Measurements from ENCODE around the gene IMPG1.

Gene IMPG1

GRCh38 chr6:75932067-75932466 is 140.4 kb downstream of the IMPG1 start:
- DNase-seq (ENCODE audit: low spot score), result peak; percentile 51

GRCh38 chr6:75931011-75931680 is 141.3 kb downstream of the IMPG1 start:
- Histone ChIP-seq H3K9ac (ENCODE audit: low read depth, low read length, poor library complexity) (no peak overlapping the region), H2AFZ (ENCODE audit: low read length) (no peak overlapping the region)
- no CpG with 5 or more reads among the region's 11 CpGs for WGBS, 2 donors (ENCODE audit: extremely low coverage in 2 of 2, insufficient read length in 2 of 2, insufficient replicate concordance in 1 of 2)

More at GRCh38 chr6:75932067-75932466, 140.4 kb downstream of the IMPG1 start:
- Histone ChIP-seq H3K79me1 (ENCODE audit: low read depth, low read length) (no peaks in the 10 kb centered on the region), H3K27ac (replicated peaks; ENCODE audit: low read length) (no peak overlapping the region), H3K27me3 (ENCODE audit: control insufficient read depth in 3 of 3, insufficient read depth in 3 of 3, low read depth in 1 of 3, low read length in 3 of 3) (no peaks in the 10 kb centered on the region), H4K8ac (ENCODE audit: low read depth, low read length) (no peak overlapping the region), H3K4me2 (ENCODE audit: insufficient read depth, low read length, poor library complexity, severe bottlenecking) (no peak overlapping the region), H3K14ac (ENCODE audit: low read length) (no peak overlapping the region), H3K9me3 (replicated peaks in 1 of 2; ENCODE audit: control insufficient read depth in 2 of 2, insufficient read depth in 1 of 2, low read depth in 1 of 2, low read length in 2 of 2) (no peaks in the 10 kb centered on the region), H2BK15ac (ENCODE audit: low read length) (no peak overlapping the region), H3K18ac (ENCODE audit: low read length) (no peak overlapping the region), H2BK5ac (ENCODE audit: low read length) (no peak overlapping the region), H3K4me3 (ENCODE audit: low read length in 2 of 2) (no peak overlapping the region), H4K91ac (ENCODE audit: low read depth, low read length, poor library complexity) (no peak overlapping the region), H3K4ac (ENCODE audit: low read length) (no peak overlapping the region), H3K9ac (ENCODE audit: low read depth, low read length, poor library complexity) (no peak overlapping the region), H2BK12ac (ENCODE audit: low read length) (no peak overlapping the region), H3K36me3 (replicated peaks in 1 of 2; ENCODE audit: control insufficient read depth in 2 of 2, insufficient read depth in 2 of 2, low read length in 2 of 2) (no peaks in the 10 kb centered on the region), H2AFZ (ENCODE audit: low read length) (peak overlapping the region; percentile 39), H3K4me1 (ENCODE audit: control insufficient read depth in 2 of 2, insufficient read depth in 1 of 2, low read depth in 1 of 2, low read length in 2 of 2) (peaks cover 14 to 35% of the 10 kb centered on the region in 2 donors), H3K23ac (ENCODE audit: low read depth, low read length, poor library complexity) (no peak overlapping the region), H2AK5ac (ENCODE audit: low read depth, low read length) (no peak overlapping the region), H2BK120ac (ENCODE audit: low read depth, low read length) (no peak overlapping the region)
- no CpG with 5 or more reads among the region's 5 CpGs for WGBS, 2 donors (ENCODE audit: extremely low coverage in 2 of 2, insufficient read length in 2 of 2, insufficient replicate concordance in 1 of 2)

GRCh38 chr6:75926293-75927168 is 145.9 kb downstream of the IMPG1 start:
- no peak overlapping the region for H3K4me2 ChIP-seq (ENCODE audit: insufficient read depth, low read length, poor library complexity, severe bottlenecking)
- H3K14ac ChIP-seq (ENCODE audit: low read length), result no peak overlapping the region
- no peaks in the 10 kb centered on the region for H3K9me3 ChIP-seq (replicated peaks in 1 of 2; ENCODE audit: control insufficient read depth in 2 of 2, insufficient read depth in 1 of 2, low read depth in 1 of 2, low read length in 2 of 2)
- H3K18ac ChIP-seq (ENCODE audit: low read length), result no peak overlapping the region
- no peaks in the 10 kb centered on the region for H3K36me3 ChIP-seq (replicated peaks in 1 of 2; ENCODE audit: control insufficient read depth in 2 of 2, insufficient read depth in 2 of 2, low read length in 2 of 2)
- no peak overlapping the region for H2BK15ac ChIP-seq (ENCODE audit: low read length)
- H2AFZ ChIP-seq (ENCODE audit: low read length), result no peak overlapping the region
- no peak overlapping the region for H3K9ac ChIP-seq (ENCODE audit: low read depth, low read length, poor library complexity)
- no peak for DNase-seq (ENCODE audit: low spot score)
- H2BK120ac ChIP-seq (ENCODE audit: low read depth, low read length), result no peak overlapping the region
- H3K23ac ChIP-seq (ENCODE audit: low read depth, low read length, poor library complexity), result no peak overlapping the region
- no peak overlapping the region for H3K4me3 ChIP-seq (ENCODE audit: low read length in 2 of 2)
- no CpG with 5 or more reads among the region's 5 CpGs for WGBS, 2 donors (ENCODE audit: extremely low coverage in 2 of 2, insufficient read length in 2 of 2, insufficient replicate concordance in 1 of 2)
- no peaks in the 10 kb centered on the region for H3K79me1 ChIP-seq (ENCODE audit: low read depth, low read length)
- peaks cover 0 to 3% of the 10 kb centered on the region in 2 donors for H3K4me1 ChIP-seq (ENCODE audit: control insufficient read depth in 2 of 2, insufficient read depth in 1 of 2, low read depth in 1 of 2, low read length in 2 of 2)
- H4K8ac ChIP-seq (ENCODE audit: low read depth, low read length), result no peak overlapping the region
- no peak overlapping the region for H3K4ac ChIP-seq (ENCODE audit: low read length)
- no peak overlapping the region for H2AK5ac ChIP-seq (ENCODE audit: low read depth, low read length)
- no peaks in the 10 kb centered on the region for H3K27me3 ChIP-seq (ENCODE audit: control insufficient read depth in 3 of 3, insufficient read depth in 3 of 3, low read depth in 1 of 3, low read length in 3 of 3)
- no peak overlapping the region for H2BK5ac ChIP-seq (ENCODE audit: low read length)
- H3K27ac ChIP-seq (replicated peaks; ENCODE audit: low read length), result no peak overlapping the region
- no peak overlapping the region for H4K91ac ChIP-seq (ENCODE audit: low read depth, low read length, poor library complexity)
- H2BK12ac ChIP-seq (ENCODE audit: low read length), result no peak overlapping the region

More at GRCh38 chr6:75931011-75931680, 141.3 kb downstream of the IMPG1 start:
- H2AK5ac ChIP-seq (ENCODE audit: low read depth, low read length), result no peak overlapping the region
- DNase-seq (ENCODE audit: low spot score), result no peak
- H3K36me3 ChIP-seq (replicated peaks in 1 of 2; ENCODE audit: control insufficient read depth in 2 of 2, insufficient read depth in 2 of 2, low read length in 2 of 2), result no peaks in the 10 kb centered on the region
- H3K27ac ChIP-seq (replicated peaks; ENCODE audit: low read length), result no peak overlapping the region
- H3K4ac ChIP-seq (ENCODE audit: low read length), result no peak overlapping the region
- H3K9me3 ChIP-seq (replicated peaks in 1 of 2; ENCODE audit: control insufficient read depth in 2 of 2, insufficient read depth in 1 of 2, low read depth in 1 of 2, low read length in 2 of 2), result no peaks in the 10 kb centered on the region
- H4K8ac ChIP-seq (ENCODE audit: low read depth, low read length), result no peak overlapping the region
- no peak overlapping the region for H2BK12ac ChIP-seq (ENCODE audit: low read length)
- peak overlapping the region; percentile 19 for H3K18ac ChIP-seq (ENCODE audit: low read length)
- no peaks in the 10 kb centered on the region for H3K27me3 ChIP-seq (ENCODE audit: control insufficient read depth in 3 of 3, insufficient read depth in 3 of 3, low read depth in 1 of 3, low read length in 3 of 3)
- H3K4me2 ChIP-seq (ENCODE audit: insufficient read depth, low read length, poor library complexity, severe bottlenecking), result no peak overlapping the region
- H2BK5ac ChIP-seq (ENCODE audit: low read length), result no peak overlapping the region
- peaks cover 7 to 27% of the 10 kb centered on the region in 2 donors for H3K4me1 ChIP-seq (ENCODE audit: control insufficient read depth in 2 of 2, insufficient read depth in 1 of 2, low read depth in 1 of 2, low read length in 2 of 2)
- no peak overlapping the region for H2BK15ac ChIP-seq (ENCODE audit: low read length)
- no peak overlapping the region for H2BK120ac ChIP-seq (ENCODE audit: low read depth, low read length)
- no peak overlapping the region for H4K91ac ChIP-seq (ENCODE audit: low read depth, low read length, poor library complexity)
- no peak overlapping the region for H3K4me3 ChIP-seq (ENCODE audit: low read length in 2 of 2)
- H3K14ac ChIP-seq (ENCODE audit: low read length), result no peak overlapping the region
- no peaks in the 10 kb centered on the region for H3K79me1 ChIP-seq (ENCODE audit: low read depth, low read length)
- no peak overlapping the region for H3K23ac ChIP-seq (ENCODE audit: low read depth, low read length, poor library complexity)

- H3K23ac ChIP-seq (ENCODE audit: low read depth, low read length, poor library complexity), result no peak overlapping the region
- H3K4me3 ChIP-seq (ENCODE audit: low read length in 2 of 2), result no peak overlapping the region
- DNase-seq (ENCODE audit: low spot score), result no peak
- no peak overlapping the region for H2BK12ac ChIP-seq (ENCODE audit: low read length)
- H3K27me3 ChIP-seq (ENCODE audit: control insufficient read depth in 3 of 3, insufficient read depth in 3 of 3, low read depth in 1 of 3, low read length in 3 of 3), result no peaks in the 10 kb centered on the region
- H3K36me3 ChIP-seq (replicated peaks in 1 of 2; ENCODE audit: control insufficient read depth in 2 of 2, insufficient read depth in 2 of 2, low read length in 2 of 2), result peaks cover 0 to 8% of the 10 kb centered on the region in 2 donors
- no peak overlapping the region for H2BK5ac ChIP-seq (ENCODE audit: low read length)
- no peak overlapping the region for H2BK120ac ChIP-seq (ENCODE audit: low read depth, low read length)
- no peak overlapping the region for H3K9ac ChIP-seq (ENCODE audit: low read depth, low read length, poor library complexity)
- H2BK15ac ChIP-seq (ENCODE audit: low read length), result no peak overlapping the region
- H3K4me2 ChIP-seq (ENCODE audit: insufficient read depth, low read length, poor library complexity, severe bottlenecking), result no peak overlapping the region
- H3K4me1 ChIP-seq (ENCODE audit: control insufficient read depth in 2 of 2, insufficient read depth in 1 of 2, low read depth in 1 of 2, low read length in 2 of 2), result peaks cover 0 to 3% of the 10 kb centered on the region in 2 donors
- H2AFZ ChIP-seq (ENCODE audit: low read length), result no peak overlapping the region
- H3K4ac ChIP-seq (ENCODE audit: low read length), result no peak overlapping the region
- H3K79me1 ChIP-seq (ENCODE audit: low read depth, low read length), result no peaks in the 10 kb centered on the region
- no peaks in the 10 kb centered on the region for H3K9me3 ChIP-seq (replicated peaks in 1 of 2; ENCODE audit: control insufficient read depth in 2 of 2, insufficient read depth in 1 of 2, low read depth in 1 of 2, low read length in 2 of 2)
- no peak overlapping the region for H3K27ac ChIP-seq (replicated peaks; ENCODE audit: low read length)
- H2AK5ac ChIP-seq (ENCODE audit: low read depth, low read length), result no peak overlapping the region
- H4K8ac ChIP-seq (ENCODE audit: low read depth, low read length), result no peak overlapping the region
- no peak overlapping the region for H4K91ac ChIP-seq (ENCODE audit: low read depth, low read length, poor library complexity)
- H3K18ac ChIP-seq (ENCODE audit: low read length), result no peak overlapping the region
- H3K14ac ChIP-seq (ENCODE audit: low read length), result no peak overlapping the region
Measured at GRCh38 chr6:75922226-75922625, 150.2 kb downstream of the IMPG1 start.
